Stimulated activated CD4-positive, alpha-beta T cell treated with anti-CD3 and anti-CD28 coated beads, Interleukin-1b, Interleukin-23, amount 100 ng/mL, for 1 hour (primary cell): ENCODE measurements around the gene ACTC1.

ENCODE experiments used
- DNase-seq, 2 donors: peaks; one replicate each; pipeline ENCODE4 v3.0.0-alpha.2; 2020; ENCODE audit warnings: low read depth in 2 of 2

The ACTC1 gene

GRCh38 chr15:34759347-34759746 is 36.0 kb downstream of the ACTC1 start:
- DNase-seq = no peak

- DNase-seq = no peak
Measured at GRCh38 chr15:34757262-34757661, 38.1 kb downstream of the ACTC1 start.

- no peak for DNase-seq
Measured at GRCh38 chr15:34755419-34755773, 40.0 kb downstream of the ACTC1 start.

GRCh38 chr15:34754674-34755418 is 40.5 kb downstream of the ACTC1 start, which contains the start of gene GJD2:
TSS of gene GJD2 (minus strand) at chr15:34754998. CDS start at chr15:34754488, 510 bp downstream.
- no peak for DNase-seq

- no peak for DNase-seq
Measured at GRCh38 chr15:34754171-34754601, 41.2 kb downstream of the ACTC1 start.

GRCh38 chr15:34753236-34753894 is 42.0 kb downstream of the ACTC1 start:
- no peak for DNase-seq

- no peak for DNase-seq
Measured at GRCh38 chr15:34749691-34750090, 45.7 kb downstream of the ACTC1 start.
